ENCODE results near the gene C21orf58.

C21orf58 gene

DNA sequence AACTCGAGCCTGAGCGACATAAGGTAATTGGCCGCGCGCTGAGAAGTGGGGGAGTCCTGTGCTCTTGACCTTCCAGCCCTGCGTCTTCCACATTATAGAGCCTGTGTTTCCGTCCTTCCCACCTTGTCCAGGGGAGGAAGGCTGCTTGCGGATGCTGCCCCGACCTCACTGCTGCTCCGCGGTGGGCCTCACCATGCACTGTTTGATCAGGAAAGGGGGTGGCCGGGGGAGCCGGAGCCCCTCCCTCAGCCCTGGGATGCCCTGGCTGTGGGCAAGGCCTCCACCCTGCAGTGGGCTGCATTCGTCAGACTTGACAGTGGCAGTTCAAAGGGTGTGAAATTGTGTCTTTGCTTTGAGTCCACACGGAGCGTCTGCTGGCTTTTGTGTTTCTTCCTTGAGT lies 30.4 kb upstream of the C21orf58 start:
- no peak for DNase-seq (ENCODE audit: low read depth in 1 of 2, low spot score in 1 of 2)

DNA sequence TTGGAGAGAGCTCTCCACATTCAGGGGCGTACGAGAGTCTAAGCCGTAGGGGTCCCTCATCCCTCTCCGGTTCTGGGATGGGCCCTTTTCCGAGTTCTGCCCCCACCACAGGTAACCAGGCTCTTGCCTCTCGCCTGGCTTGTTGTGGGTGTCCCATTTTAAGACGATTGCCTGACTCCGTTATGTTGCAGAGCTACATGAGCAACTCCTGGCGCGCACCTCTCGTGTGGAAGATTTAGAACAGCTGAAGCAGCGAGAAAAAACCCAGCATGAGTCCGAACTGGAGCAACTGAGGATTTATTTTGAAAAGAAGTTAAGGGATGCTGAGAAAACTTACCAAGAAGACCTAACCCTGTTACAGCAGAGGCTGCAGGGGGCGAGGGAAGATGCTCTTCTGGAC lies 29.2 kb upstream of the C21orf58 start:
- DNase-seq (ENCODE audit: low read depth in 1 of 2, low spot score in 1 of 2), result no peak

DNA sequence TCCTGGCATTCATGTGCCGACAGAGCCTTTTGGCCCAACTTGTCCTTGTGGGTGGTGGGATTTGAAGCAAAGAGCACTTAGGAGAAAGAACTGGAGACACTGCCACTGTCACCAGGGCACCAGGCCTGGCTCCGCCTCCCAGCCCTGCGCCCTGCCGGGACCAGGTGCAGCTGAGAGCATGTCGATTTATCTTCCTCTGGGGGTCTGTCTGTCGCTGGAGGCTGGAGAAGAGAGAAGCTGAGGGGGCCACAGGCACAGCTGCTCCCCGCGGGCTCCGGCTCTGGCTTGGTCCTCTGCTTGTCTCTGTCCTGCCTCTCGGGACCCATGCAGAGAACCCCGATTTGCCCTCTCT lies 28.5 kb upstream of the C21orf58 start:
- no peak for DNase-seq (ENCODE audit: low read depth in 1 of 2, low spot score in 1 of 2)

DNA sequence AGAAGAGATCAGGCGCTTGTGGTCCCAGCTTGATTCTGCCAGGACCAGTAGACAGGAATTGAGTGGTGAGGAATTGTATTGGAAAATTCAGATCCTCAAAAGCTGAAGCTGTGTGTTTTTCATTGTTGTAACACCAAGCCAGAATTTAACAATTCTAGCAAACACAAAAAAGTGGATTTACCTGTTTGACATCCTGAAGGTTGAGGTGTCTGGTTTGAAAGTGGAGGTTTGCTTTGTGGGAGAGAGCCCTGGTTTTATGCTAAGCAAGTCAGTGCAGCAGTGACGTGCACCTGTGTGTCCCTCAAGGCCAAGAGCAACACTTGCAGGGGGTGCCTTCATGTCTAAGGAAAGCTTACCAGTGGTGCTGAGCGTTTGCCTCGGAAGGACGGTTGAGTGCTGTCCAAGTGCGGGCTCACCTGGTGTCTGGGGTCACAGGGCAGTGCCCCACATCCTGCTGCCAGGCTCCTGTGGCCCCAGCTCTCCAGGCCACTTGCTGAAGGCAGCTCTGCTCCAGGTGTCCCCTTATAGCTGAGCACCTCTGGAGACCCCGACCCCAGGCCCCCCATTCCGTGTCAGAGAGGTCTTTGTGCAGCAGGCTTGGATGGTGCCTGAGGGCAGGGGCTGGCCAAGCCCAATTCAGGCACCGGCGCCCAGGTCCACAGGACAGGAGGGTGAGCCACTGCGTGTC lies 27.9 kb upstream of the C21orf58 start:
- DNase-seq (ENCODE audit: low read depth in 1 of 2, low spot score in 1 of 2), result no peak

DNA sequence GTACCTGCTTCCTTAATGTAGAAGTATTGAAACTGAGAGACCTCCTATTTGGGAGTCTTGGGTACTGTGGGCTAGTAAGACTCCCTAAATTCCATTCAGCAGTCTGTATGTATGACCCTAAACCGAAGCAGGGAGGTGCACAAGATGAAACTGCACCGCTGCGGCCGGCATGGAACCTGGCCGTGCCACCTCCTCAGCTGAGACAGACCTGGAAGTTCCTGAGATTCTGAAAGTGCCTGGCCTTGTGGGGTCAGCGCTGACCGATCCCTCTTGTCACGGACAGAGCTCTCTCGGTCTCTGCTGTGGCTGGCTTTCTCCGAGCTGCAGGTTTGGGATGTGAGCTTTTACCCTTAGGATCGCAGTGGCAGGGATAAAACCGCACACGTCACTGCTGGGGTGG lies 27.3 kb upstream of the C21orf58 start:
- DNase-seq (ENCODE audit: low read depth in 1 of 2, low spot score in 1 of 2), result no peak

DNA sequence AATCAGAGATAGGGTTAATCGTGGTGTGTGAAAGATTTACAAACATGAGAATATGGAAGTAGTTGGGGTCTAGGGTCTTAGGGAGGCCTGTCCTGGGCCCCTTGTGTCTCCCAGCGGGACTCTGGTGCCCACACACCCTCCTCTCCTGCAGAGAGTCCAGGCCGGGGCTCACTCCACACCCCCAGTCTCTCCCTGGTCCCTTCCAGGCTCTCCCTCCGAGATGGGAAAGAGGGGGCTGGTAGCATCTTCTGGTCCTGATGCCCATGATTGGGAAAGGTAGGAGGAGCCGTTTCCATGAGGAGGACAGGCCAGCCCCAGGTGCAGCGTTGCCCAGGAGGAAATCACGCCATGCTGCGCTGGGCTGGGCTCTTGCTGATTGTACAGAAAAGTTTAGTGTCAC lies 26.9 kb upstream of the C21orf58 start:
- no peak for DNase-seq (ENCODE audit: low read depth in 1 of 2, low spot score in 1 of 2)

DNA sequence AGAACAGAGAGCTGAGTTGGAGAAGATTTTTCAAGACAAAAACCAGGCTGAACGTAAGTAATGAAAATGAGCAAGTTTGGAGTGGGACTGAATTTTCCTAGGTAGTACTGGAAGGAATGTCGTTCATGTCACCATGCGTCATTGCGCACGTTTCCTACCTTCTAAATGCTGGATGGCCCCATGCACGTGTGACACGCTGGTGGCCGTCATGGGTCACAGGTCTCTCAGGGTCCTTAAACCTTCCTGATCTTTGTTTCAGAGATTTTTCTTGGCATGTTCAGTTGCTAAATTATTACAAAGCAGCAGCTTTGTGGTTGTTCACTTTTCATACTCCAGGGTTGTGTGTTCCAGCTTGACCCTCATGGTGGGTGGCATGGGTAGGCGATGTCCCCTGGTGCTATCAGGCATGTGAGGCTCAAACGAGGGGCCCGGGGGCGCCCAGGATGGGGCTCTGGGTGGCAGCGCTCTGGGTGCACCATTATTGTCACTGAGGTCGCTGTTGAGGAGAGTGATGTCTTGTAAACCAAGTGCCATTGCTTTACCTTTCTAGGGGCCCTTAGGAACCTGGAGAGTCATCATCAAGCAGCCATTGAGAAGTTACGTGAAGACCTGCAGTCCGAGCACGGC lies 25.6 kb upstream of the C21orf58 start:
- no peak for DNase-seq (ENCODE audit: low read depth in 1 of 2, low spot score in 1 of 2)

DNA sequence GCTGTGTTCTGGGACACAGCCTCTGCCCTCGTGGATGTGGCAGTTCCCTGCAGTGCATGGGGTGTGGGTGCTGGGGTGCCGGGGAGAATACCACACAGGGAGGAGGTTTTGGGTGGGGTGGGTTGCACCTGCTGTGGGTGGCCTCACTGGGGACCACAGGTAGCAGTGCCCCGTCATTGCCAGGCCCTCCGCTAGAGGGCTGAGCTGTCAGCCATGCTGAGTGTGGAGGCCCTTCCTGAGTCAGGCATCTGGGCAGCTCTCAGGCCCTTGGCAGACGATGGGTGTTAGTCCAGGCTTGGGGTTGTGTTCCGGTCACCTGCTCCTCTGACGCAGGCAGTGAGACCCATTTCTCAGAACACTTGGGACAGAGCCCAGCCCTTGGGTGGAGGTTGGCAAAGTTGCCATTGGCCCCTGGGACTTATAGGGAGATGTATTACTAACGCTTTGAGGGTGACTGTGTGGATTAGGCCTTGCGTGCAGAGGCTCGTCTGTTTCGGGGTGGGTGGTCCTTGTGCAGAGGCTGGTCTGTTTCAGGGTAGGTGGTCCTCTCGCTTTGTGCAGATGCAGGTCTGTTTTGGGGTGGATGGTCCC lies 24.2 kb upstream of the C21orf58 start:
- DNase-seq (ENCODE audit: low read depth in 1 of 2, low spot score in 1 of 2), result no peak

DNA sequence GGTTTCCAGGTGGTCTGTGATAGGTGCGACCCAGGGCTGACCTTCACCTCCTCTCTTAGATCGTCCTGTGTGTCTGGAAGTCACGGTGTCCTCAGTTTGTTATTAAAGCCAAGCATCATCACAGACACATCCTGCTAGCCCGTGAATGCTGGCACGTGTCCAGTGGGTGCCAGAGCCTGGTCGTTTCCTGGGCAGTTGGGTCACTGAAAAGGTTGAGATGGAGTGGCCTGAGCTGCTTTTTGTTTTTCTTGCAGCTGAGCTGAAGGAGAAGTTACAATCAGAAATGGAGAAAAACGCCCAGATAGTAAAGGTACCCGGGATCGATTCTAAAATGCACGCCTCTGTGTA lies 23.5 kb upstream of the C21orf58 start:
- DNase-seq (ENCODE audit: low read depth in 1 of 2, low spot score in 1 of 2), result no peak

DNA sequence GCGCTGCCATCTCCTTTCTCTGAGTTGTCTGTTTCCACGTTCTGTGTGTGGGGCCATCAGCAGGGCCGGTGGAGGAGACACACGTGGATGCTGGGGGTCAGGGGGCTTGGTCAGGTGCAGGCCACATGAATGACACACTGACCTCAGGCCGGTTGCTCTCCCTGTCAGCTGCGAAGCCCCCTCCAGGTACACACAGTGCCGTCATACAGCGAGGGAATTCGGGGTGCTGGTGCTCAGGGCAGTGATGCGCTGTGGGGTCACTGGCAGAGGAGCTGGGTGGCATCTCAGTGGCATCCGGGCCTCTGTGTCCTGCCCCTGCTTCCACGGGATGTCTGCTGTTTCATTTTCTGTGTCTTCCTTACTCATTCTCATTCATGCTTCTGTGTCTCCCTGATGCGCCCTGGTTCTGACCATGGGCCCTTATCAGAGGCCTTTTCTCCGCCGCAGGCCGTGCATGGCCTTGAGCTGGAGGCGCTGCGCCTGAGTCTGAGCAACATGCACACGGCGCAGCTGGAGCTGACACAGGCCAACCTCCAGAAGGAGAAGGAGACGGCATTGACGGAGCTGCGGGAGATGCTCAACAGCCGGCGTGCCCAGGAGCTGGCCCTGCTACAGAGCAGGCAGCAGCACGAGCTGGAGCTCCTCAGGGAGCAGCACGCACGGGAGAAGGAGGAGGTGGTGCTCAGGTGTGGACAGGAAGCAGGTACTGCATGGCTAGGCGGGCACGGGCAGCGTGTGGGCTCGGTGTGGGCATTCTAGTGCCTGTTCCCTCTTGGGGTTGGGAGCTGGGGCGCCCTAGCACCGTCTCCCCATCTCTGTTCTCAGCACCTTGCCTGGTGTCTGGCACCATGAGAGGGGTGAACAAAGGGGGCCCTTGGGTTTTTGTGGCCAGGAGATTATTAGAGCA lies 22.9 kb upstream of the C21orf58 start:
- DNase-seq (ENCODE audit: low read depth in 1 of 2, low spot score in 1 of 2), result no peak

DNA sequence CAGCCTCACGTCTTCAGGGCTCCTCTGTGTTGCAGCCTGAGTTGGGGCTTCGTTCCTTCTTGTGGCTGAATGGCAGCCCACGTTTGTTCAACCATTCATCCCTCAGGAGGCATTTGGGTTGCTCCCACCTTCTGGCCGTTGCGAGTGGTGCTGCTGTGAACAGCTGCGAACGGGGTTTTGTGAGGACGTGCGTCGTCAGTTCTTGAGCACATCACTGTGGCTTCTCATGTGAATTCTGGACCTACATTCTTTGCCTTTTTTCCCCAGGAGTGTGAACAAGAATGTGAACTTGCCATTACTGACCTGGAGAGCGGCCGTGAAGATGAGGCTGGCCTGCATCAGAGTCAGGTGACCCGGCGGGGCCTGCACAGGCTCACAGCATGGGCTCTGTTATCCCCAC lies 22.2 kb upstream of the C21orf58 start:
- no peak for DNase-seq (ENCODE audit: low read depth in 1 of 2, low spot score in 1 of 2)

DNA sequence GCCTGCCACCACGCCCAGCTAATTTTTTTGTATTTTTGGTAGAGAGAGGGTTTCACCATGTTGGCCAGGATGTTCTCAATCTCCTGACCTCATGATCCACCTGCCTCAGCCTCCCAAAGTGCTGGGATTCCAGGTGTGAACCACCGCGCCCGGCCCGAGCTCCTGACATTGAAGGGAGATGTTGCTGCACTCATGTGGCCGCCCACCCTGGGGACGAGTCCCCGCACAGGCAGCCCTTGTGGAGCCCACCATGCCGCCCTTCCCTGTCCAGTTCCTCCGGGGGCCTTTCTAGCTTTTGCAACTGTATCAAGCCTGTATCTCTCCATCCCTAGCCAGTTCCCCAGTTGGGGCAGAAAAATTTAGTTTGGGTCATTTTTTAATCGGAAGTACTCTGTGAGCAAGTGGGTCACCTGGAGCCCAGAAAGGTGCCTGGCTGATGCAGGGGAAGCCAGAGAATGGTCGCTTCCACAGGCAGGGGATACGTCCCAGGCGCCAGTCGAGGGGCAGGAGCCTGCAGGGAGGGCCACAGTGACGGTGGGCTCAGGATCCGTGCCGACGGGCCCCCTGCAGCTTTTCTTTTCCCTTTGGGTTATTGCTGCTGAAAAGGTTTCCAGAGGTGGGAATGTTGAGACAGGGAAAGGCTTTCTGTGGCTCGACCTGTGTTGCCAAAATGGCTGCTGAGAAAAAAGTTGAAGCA lies 20.7 kb upstream of the C21orf58 start:
- no peak for DNase-seq (ENCODE audit: low read depth in 1 of 2, low spot score in 1 of 2)

DNA sequence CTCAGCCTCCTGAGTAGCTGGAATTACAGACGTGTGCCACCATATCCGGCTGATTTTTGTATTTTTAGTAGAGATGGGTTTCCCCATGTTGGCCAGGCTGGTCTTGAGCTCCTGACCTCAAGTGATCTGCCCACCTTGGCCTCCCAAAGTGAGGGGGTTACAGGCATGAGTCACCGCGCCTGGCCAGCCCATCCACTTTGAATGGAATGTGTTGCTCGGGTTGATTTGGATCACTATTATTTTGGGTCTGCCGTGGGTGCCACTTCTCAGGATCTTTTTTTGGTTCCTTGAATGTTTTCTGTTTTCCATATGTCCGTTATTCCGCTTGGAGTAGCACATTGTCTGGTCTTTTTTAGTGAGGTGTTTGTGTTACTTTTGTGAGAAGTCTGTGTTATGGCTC lies 17.3 kb upstream of the C21orf58 start:
- no peak for DNase-seq (ENCODE audit: low read depth in 1 of 2, low spot score in 1 of 2)

DNA sequence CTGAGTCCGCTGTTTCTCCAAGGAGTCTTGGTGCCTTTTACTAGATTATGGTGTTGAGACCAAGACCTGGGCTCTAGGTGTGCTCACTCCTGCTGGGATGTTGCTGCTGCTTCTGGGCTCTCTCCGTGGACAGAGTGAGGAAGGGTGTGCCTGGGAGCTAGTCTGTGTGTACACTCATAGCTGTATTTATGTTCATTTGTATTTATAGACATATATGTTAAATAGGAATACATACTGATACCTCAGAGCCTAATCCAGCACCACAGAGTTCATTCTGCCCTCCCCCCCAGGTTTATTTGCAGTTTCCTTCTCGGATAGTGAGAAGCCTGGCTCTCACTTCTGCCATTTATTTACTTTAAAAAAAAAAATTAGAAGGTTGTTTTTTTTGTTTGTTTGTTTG lies 12.9 kb upstream of the C21orf58 start:
- no peak for DNase-seq (ENCODE audit: low read depth in 1 of 2, low spot score in 1 of 2)

DNA sequence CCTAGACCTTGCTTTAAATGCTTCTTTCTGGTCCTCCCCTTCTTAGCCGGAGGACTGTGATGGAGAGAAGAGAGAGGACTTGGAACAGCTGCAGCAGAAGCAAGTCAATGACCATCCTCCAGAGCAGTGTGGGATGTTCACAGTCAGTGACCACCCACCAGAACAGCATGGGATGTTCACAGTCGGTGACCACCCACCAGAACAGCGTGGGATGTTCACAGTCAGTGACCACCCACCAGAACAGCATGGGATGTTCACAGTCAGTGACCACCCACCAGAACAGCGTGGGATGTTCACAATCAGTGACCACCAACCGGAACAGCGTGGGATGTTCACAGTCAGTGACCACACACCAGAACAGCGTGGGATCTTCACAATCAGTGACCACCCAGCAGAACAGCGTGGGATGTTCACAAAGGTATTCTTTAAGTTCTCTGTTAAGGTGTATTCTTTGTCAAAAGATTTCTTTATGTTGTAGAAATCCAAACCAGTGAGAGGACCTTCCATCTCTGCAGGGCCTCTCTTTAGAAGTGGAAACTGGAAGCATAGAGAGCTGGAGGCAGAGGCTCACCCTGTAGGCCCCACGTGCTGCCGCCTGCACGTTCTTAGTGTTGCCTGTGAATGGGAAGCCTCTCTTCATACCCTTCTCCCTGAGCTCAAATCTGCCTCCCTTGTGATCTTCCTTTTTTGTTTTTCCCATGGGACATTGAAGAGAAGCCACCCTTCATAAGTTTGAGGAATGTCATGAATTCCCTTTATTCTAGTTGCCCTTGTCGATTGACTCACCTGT lies 10.9 kb upstream of the C21orf58 start:
- DNase-seq (ENCODE audit: low read depth in 1 of 2, low spot score in 1 of 2), result no peak

DNA sequence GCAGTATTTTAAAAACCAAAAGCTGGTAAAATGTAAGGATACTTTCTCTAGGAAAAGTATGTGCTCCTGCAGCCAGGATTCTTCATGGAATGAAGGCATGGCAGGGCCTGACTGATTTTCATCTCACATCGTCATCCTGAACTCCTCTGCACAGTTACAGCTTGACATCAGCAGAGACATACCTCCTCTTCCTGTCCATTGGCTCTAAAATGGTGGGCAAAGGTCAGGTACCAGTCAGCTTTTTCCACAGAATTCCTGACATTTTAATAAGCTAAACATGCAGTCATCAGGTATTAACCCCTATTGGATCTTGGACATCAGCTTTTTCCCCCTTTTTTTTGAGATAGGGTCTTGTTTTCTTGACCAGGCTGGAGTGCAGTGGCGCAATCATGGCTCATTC lies 6.1 kb upstream of the C21orf58 start:
- DNase-seq (ENCODE audit: low read depth in 1 of 2, low spot score in 1 of 2), result no peak

DNA sequence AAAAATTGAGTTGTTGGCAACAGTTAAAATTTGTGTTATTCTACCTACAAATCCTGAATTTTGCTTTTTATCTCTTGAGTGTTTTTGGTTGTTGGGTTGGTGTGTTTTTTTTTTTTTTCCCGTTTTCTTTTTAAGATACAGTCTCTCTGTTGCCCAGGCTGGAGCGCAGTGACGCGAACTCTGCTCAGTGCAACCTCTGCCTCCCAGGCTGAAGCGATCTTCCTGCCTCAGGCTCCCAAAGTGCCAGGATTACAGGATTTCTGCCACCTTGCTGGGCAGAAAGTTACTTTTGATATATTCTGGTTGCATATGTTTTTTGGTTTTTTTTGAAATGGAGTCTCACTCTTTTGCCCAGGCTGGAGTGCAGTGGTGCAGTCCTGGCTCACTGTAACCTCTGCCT lies 4.5 kb upstream of the C21orf58 start:
- DNase-seq (ENCODE audit: low read depth in 1 of 2, low spot score in 1 of 2), result no peak

DNA sequence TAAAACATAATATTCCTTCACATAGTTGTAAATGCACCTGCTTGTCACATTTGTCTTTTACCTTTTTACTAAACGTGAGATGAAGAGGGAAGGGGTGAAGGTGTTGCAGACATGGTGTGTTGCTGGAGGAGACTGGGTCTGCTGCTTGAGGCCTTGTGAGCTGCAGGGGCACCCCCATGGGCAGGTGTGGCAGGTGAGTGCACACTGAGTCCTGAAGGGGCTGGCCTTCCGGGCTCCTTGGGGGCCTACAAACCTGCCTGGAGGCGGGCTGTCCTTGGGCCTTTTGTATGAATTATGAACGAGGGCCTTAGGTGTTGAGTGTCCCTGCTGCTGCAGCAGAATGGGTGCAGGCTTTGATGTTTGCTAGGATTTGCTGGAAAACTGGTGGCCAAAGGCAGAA lies 4.0 kb upstream of the C21orf58 start:
- no peak for DNase-seq (ENCODE audit: low read depth in 1 of 2, low spot score in 1 of 2)

DNA sequence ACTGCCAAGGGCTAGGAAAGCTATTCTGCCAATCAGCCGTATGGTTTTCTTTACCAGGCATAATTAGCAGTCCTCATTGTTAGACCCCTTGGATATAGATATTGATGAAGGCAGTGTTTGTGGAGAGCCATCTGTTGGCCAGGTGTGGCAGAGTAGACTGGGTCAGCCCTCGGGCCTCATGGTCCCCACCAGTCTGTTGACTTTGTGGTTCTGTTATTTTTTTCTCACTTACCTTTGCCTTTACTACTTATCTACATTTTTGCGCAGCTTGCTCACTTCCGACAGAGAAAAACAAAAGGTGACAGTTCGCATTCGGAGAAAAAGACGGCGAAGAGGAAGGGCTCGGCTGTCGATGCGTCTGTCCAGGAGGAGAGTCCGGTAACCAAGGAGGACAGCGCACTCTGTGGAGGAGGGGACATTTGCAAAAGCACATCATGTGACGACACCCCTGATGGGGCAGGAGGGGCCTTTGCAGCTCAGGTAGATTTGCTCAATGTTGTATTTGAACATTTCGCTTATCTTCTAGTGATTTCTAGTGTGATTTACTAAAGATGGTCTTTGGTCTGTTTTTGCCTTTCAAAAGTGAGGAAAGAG lies 2.5 kb upstream of the C21orf58 start:
- DNase-seq (ENCODE audit: low read depth in 1 of 2, low spot score in 1 of 2), result no peak

Measured in activated CD4-positive, alpha-beta T cell treated with anti-CD3 and anti-CD28 coated beads, Interleukin-2, amount 50 U/mL, for 24 hours (primary cell).